Measurements from ENCODE around the gene MYO3A.

DNA sequence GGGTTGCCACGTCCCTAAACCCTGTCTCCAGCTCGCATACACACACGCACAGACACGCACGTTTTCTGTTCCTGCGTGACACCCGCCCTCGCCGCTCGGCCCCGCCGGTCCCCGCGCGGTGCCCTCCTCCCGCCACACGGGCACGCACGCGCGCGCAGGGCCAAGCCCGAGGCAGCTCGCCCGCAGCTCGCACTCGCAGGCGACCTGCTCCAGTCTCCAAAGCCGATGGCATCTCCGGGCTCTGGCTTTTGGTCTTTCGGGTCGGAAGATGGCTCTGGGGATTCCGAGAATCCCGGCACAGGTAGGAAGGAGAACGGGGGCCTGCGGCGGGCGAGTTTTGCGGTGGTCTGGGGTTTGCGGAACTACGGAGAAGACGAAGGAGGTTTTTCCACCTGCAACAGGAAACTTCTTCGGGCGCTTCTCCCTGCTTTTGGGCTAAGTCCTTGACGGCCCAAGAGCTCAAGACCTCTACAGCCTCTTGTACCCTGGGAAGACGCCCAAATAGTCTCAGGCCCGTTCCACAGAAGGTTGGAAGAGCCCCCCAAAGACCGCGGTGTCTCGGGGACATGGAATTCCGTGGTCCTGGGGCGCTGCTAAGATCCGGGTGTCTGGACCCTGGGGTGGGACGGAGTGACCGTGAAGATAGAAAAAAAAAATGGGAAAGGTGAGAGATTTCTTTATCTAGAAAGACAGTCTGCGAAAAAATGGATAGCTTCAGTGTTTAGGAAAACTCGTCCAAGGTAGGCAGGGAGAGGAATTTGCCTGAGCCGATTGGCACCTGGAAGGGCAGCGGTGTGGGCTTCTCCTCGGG is 282.8 kb downstream of the MYO3A start, which contains the start of gene GAD2:
- no peak for TF ChIP-seq L3MBTL2 (conservative IDR thresholded peaks at IDR 0.05)
- TF ChIP-seq CTBP1 (IDR thresholded peaks at IDR 0.05; ENCODE audit: borderline replicate concordance) = no peak
- TF ChIP-seq BHLHE40 (IDR thresholded peaks at IDR 0.05; ENCODE audit: borderline replicate concordance) = no peak
- no peak for TF ChIP-seq SP1 (IDR thresholded peaks at IDR 0.05)
- TF ChIP-seq ZNF384 (IDR thresholded peaks at IDR 0.05) = no peak
- TF ChIP-seq HDGF (IDR thresholded peaks at IDR 0.05; ENCODE audit: borderline replicate concordance) = no peak
